Left lung (tissue), 10 donors: ENCODE data around the gene UCN3. TPM values are rescaled to one million over a fixed set of nuclear protein-coding genes. Genes with fewer than 3 reads are reported as not detected.

ENCODE experiments used
- ATAC-seq: fragments of 200-7000 bp; cut with Tn5 transposase; one replicate; pipeline ENCODE4 v1.9.1; 2020; ENCODE audit warnings: moderate library complexity
- DNase-seq, 4 donors: peaks; one replicate each; pipeline ENCODE4 v3.0.0-alpha.2; 2013 to 2020
- H3K27ac ChIP-seq, 2 donors: fragments of 200-600 bp; sonication (generic) in 1 of 2; one replicate each; pipeline versions ENCODE4 v1.5.0 to v1.8.0; 2020 to 2021
- H3K27me3 ChIP-seq, 2 donors: fragments of 200-600 bp; sonication (generic) in 1 of 2; one replicate each; pipeline versions ENCODE4 v1.5.0 to v1.8.0; 2020 to 2021
- H3K36me3 ChIP-seq, 2 donors: fragments of 200-600 bp; sonication (generic) in 1 of 2; one replicate each; pipeline versions ENCODE4 v1.5.0 to v1.8.0; 2020 to 2021
- H3K4me1 ChIP-seq, 2 donors: fragments of 200-600 bp; one replicate each; pipeline ENCODE4 v1.8.0; 2021
- H3K4me3 ChIP-seq, 2 donors: fragments of 200-600 bp; sonication (generic) in 1 of 2; one replicate each; pipeline versions ENCODE4 v1.5.0 to v1.8.0; 2020 to 2021; ENCODE audit warnings: mild to moderate bottlenecking in 1 of 2
- H3K9me3 ChIP-seq, 2 donors: fragments of 200-600 bp; sonication (generic) in 1 of 2; one replicate each; pipeline versions ENCODE4 v1.5.0 to v1.8.0; 2020 to 2021
- CTCF ChIP-seq, 2 donors: fragments of 200-600 bp; sonication (generic) in 1 of 2; IDR thresholded peaks; one replicate each; pipeline versions ENCODE4 v1.5.0 to v1.8.0; 2021; ENCODE audit warnings: antibody characterized with exemption in 2 of 2
- intact Hi-C, 2 donors: fragments of 100-400 bp; cut with DNase I; formaldehyde crosslinking; loops; one replicate each; pipeline versions ENCODE4 v1.11.2 to v1.14.2; 2022
- polyA plus RNA-seq, 6 donors: library from polyadenylated mRNA; unstranded; fragments of 120-200 nt; gene quantifications; one replicate each; pipeline ENCODE4 v1.2.1, GENCODE V29; 2013; ENCODE audit not compliant: insufficient read length in 6 of 6
- total RNA-seq, 2 donors: library from RNA; stranded (reverse); fragmentation: NEBNext Ultra II Directional; extraction: Animal tissue kit (Norgen Biotek cat#: 25700); gene quantifications; one replicate each; pipeline ENCODE4 v1.2.1, GENCODE V29; 2021
- donor health status: DM: no; HTN: yes; CAD: no.
- donor health status: DM: no; HTN: no; CAD: no.

The UCN3 gene
- total and polyA plus RNA-seq, 8 donors = 0.35 to 1.6 (median 0.76) TPM; not detected in 1

- intact Hi-C loops = no loop called here
- H3K9me3 ChIP-seq = peaks cover 0 to 1% of the 10 kb centered on the region in 2 donors
- ATAC-seq (no peak), DNase-seq (peak in 1 of 4 donors; percentile 6)
- no peaks in the 10 kb centered on the region for H3K36me3 ChIP-seq
- no peak overlapping the region for H3K4me3 ChIP-seq
- TF ChIP-seq CTCF (IDR thresholded peaks at IDR 0.05) = no peak
- no peaks in the 10 kb centered on the region for H3K27me3 ChIP-seq
- H3K27ac ChIP-seq = no peak overlapping the region
- no peaks in the 10 kb centered on the region for H3K4me1 ChIP-seq
These were observed 41.3 kb upstream of the UCN3 start for GRCh38 chr10:5323446-5323845.

- H3K27me3 ChIP-seq = no peaks in the 10 kb centered on the region
- no peaks in the 10 kb centered on the region for H3K4me1 ChIP-seq
- intact Hi-C loops = no loop called here
- no peak for DNase-seq
- peaks cover 0 to 1% of the 10 kb centered on the region in 2 donors for H3K9me3 ChIP-seq
- H3K36me3 ChIP-seq = no peaks in the 10 kb centered on the region
- no peak overlapping the region for H3K4me3 ChIP-seq
- no peak for TF ChIP-seq CTCF (IDR thresholded peaks at IDR 0.05)
- ATAC-seq = no peak
- H3K27ac ChIP-seq = no peak overlapping the region
These were observed 39.7 kb upstream of the UCN3 start for GRCh38 chr10:5325076-5325475.

GRCh38 chr10:5334196-5334880 is 30.4 kb upstream of the UCN3 start:
- Histone ChIP-seq H3K27me3 (peaks cover 0 to 5% of the 10 kb centered on the region in 2 donors), H3K4me3 (no peak overlapping the region), H3K4me1 (no peaks in the 10 kb centered on the region), H3K36me3 (no peaks in the 10 kb centered on the region), H3K27ac (no peak overlapping the region), H3K9me3 (no peaks in the 10 kb centered on the region)
- no peak for TF ChIP-seq CTCF (IDR thresholded peaks at IDR 0.05)
- ATAC-seq (no peak), DNase-seq (no peak)
- intact Hi-C loops = no loop called here

GRCh38 chr10:5338010-5338409 is 26.8 kb upstream of the UCN3 start:
- no peak for TF ChIP-seq CTCF (IDR thresholded peaks at IDR 0.05)
- Histone ChIP-seq H3K36me3 (no peaks in the 10 kb centered on the region), H3K4me3 (no peak overlapping the region), H3K4me1 (no peaks in the 10 kb centered on the region), H3K9me3 (no peaks in the 10 kb centered on the region), H3K27me3 (no peaks in the 10 kb centered on the region), H3K27ac (no peak overlapping the region)
- ATAC-seq (no peak), DNase-seq (no peak)
- intact Hi-C loops = no loop called here

- H3K27me3 ChIP-seq = no peaks in the 10 kb centered on the region
- no peaks in the 10 kb centered on the region for H3K36me3 ChIP-seq
- ATAC-seq (no peak), DNase-seq (no peak)
- H3K27ac ChIP-seq = no peak overlapping the region
- intact Hi-C loops = no loop called here
- H3K9me3 ChIP-seq = no peaks in the 10 kb centered on the region
- TF ChIP-seq CTCF (IDR thresholded peaks at IDR 0.05) = no peak
- no peak overlapping the region for H3K4me3 ChIP-seq
- H3K4me1 ChIP-seq = no peaks in the 10 kb centered on the region
These were observed 21.7 kb upstream of the UCN3 start for GRCh38 chr10:5343092-5343491.
